Fibroblast of lung (primary cell): ENCODE data around the gene SYNDIG1. TPM values are rescaled to one million over a fixed set of nuclear protein-coding genes. Genes with fewer than 3 reads are reported as not detected.

ENCODE experiments used
- DNase-seq, 2 donors: peaks; one replicate each; pipeline versions ENCODE4 v3.0.0 to v3.0.0-alpha.2; 2010; ENCODE audit warnings: low read depth in 2 of 2
- H2AFZ ChIP-seq: 2 replicates; pipeline ENCODE4 v1.5.1; 2012; ENCODE audit warnings: low read length, control low read depth, inconsistent platforms
- H3K27ac ChIP-seq: 2 replicates; pipeline ENCODE4 v1.5.1; 2011; ENCODE audit warnings: low read length, control low read depth; ENCODE audit not compliant: insufficient read depth
- H3K27me3 ChIP-seq: 2 replicates; pipeline ENCODE4 v1.5.1; 2011; ENCODE audit warnings: mild to moderate bottlenecking, low read length; ENCODE audit not compliant: control insufficient read depth, insufficient read depth
- H3K36me3 ChIP-seq: 2 replicates; pipeline ENCODE4 v1.5.1; 2011; ENCODE audit warnings: low read length; ENCODE audit not compliant: control insufficient read depth, insufficient read depth
- H3K4me1 ChIP-seq: 2 replicates; pipeline ENCODE4 v1.5.1; 2011; ENCODE audit warnings: low read length; ENCODE audit not compliant: control insufficient read depth, insufficient read depth; ENCODE audit errors: extremely low read depth
- H3K4me2 ChIP-seq: 2 replicates; pipeline ENCODE4 v1.5.1; 2011; ENCODE audit warnings: low read length, control low read depth; ENCODE audit not compliant: insufficient read depth; ENCODE audit errors: extremely low read depth
- H3K4me3 ChIP-seq, 4 experiments: fragments of 200-600 bp in 1 of 4; sonication (generic) in 1 of 4; replicated peaks in 1 of 4; 2 replicates each; pipeline ENCODE4 v1.5.1; 2011 to 2016; ENCODE audit warnings: low read length in 4 of 4, low read depth in 3 of 4, mild to moderate bottlenecking in 3 of 4, control low read depth in 2 of 4, inconsistent platforms in 1 of 4, mixed read lengths in 1 of 4; ENCODE audit not compliant: insufficient read depth in 1 of 4; ENCODE audit errors: control extremely low read depth in 1 of 4
- H3K79me2 ChIP-seq: 2 replicates; pipeline ENCODE4 v1.5.1; 2012; ENCODE audit warnings: mild to moderate bottlenecking, low read length, inconsistent platforms; ENCODE audit not compliant: control insufficient read depth, insufficient read depth
- H3K9ac ChIP-seq: 2 replicates; pipeline ENCODE4 v1.5.1; 2011; ENCODE audit warnings: mild to moderate bottlenecking, low read length, control low read depth; ENCODE audit not compliant: insufficient read depth
- H3K9me3 ChIP-seq: 2 replicates; pipeline ENCODE4 v1.5.1; 2012; ENCODE audit warnings: low read depth, low read length; ENCODE audit not compliant: control insufficient read depth, insufficient read depth
- H4K20me1 ChIP-seq: 2 replicates; pipeline ENCODE4 v1.5.1; 2011; ENCODE audit warnings: low read length; ENCODE audit not compliant: control insufficient read depth, insufficient read depth; ENCODE audit errors: extremely low read depth
- EZH2 ChIP-seq: IDR thresholded peaks from 2 replicates; pipeline ENCODE4 v1.5.1; 2012; ENCODE audit warnings: low read length, control low read depth, mild to moderate bottlenecking; ENCODE audit errors: missing control alignments
- polyA plus RNA-seq, 2 donors: library from polyadenylated mRNA; depleted of rRNA in 1 of 2; stranded (reverse) in 1 of 2; unstranded in 1 of 2; fragments of >200 nt; gene quantifications; 2 replicates each; pipeline ENCODE4 v1.2.1, GENCODE V29; 2011 to 2012; ENCODE audit warnings: missing spikeins in 1 of 2
- total RNA-seq: library from RNA; depleted of rRNA; stranded (reverse); fragments of >200 nt; gene quantifications from 2 replicates; pipeline ENCODE4 v1.2.1, GENCODE V29; 2014
- TF ChIP-seq, protein P1 (sequence below), 2 donors: IDR thresholded peaks in 1 of 2; conservative IDR thresholded peaks in 1 of 2; 1 replicate in 1 of 2; 2 replicates in 1 of 2; pipeline ENCODE4 v1.5.1; 2011 to 2012; ENCODE audit warnings: low read length in 2 of 2, control low read depth in 1 of 2, inconsistent platforms in 1 of 2, low read depth in 1 of 2, mild to moderate bottlenecking in 1 of 2

SYNDIG1 gene
- total and polyA plus RNA-seq, 2 donors (not counting 1 experiment from before 2014, with no cell fraction given): 0.02 to 0.17 TPM

GRCh38 chr20:24559114-24559732 lies 89.8 kb downstream of the SYNDIG1 start:
- no peak overlapping the region for H3K4me3 ChIP-seq
- no peak overlapping the region for H3K9ac ChIP-seq

GRCh38 chr20:24560571-24561491 lies 91.4 kb downstream of the SYNDIG1 start:
- Histone ChIP-seq H2AFZ (no peak overlapping the region), H3K36me3 (no peaks in the 10 kb centered on the region), H3K27ac (no peak overlapping the region), H3K4me3 (no peak overlapping the region), H3K9ac (no peak overlapping the region), H3K4me1 (no peaks in the 10 kb centered on the region), H3K9me3 (no peaks in the 10 kb centered on the region), H3K27me3 (no peaks in the 10 kb centered on the region), H4K20me1 (no peaks in the 10 kb centered on the region), H3K79me2 (no peaks in the 10 kb centered on the region), H3K4me2 (no peak overlapping the region)
- DNase-seq: peak in 1 of 2 donors; percentile 1
- TF ChIP-seq, protein P1, sequence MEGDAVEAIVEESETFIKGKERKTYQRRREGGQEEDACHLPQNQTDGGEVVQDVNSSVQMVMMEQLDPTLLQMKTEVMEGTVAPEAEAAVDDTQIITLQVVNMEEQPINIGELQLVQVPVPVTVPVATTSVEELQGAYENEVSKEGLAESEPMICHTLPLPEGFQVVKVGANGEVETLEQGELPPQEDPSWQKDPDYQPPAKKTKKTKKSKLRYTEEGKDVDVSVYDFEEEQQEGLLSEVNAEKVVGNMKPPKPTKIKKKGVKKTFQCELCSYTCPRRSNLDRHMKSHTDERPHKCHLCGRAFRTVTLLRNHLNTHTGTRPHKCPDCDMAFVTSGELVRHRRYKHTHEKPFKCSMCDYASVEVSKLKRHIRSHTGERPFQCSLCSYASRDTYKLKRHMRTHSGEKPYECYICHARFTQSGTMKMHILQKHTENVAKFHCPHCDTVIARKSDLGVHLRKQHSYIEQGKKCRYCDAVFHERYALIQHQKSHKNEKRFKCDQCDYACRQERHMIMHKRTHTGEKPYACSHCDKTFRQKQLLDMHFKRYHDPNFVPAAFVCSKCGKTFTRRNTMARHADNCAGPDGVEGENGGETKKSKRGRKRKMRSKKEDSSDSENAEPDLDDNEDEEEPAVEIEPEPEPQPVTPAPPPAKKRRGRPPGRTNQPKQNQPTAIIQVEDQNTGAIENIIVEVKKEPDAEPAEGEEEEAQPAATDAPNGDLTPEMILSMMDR (conservative IDR thresholded peaks at IDR 0.05 in 1 of 2, IDR thresholded peaks at IDR 0.05 in 1 of 2; ENCODE audit: low read depth in 1 of 2, low read length in 2 of 2): no peak
- no peak for TF ChIP-seq EZH2

More at GRCh38 chr20:24559114-24559732, 89.8 kb downstream of the SYNDIG1 start:
- DNase-seq: no peak
- Histone ChIP-seq H3K9me3 (no peaks in the 10 kb centered on the region), H3K36me3 (no peaks in the 10 kb centered on the region), H4K20me1 (no peaks in the 10 kb centered on the region), H3K27me3 (no peaks in the 10 kb centered on the region), H3K4me1 (no peaks in the 10 kb centered on the region), H2AFZ (no peak overlapping the region), H3K79me2 (no peaks in the 10 kb centered on the region), H3K27ac (no peak overlapping the region), H3K4me2 (no peak overlapping the region)
- TF ChIP-seq, protein P1 (conservative IDR thresholded peaks at IDR 0.05 in 1 of 2, IDR thresholded peaks at IDR 0.05 in 1 of 2; ENCODE audit: low read depth in 1 of 2, low read length in 2 of 2): no peak
- no peak for TF ChIP-seq EZH2

GRCh38 chr20:24565835-24566351 lies 96.5 kb downstream of the SYNDIG1 start:
- no peak for DNase-seq
- Histone ChIP-seq H3K4me1 (no peaks in the 10 kb centered on the region), H2AFZ (no peak overlapping the region), H3K9ac (no peak overlapping the region), H4K20me1 (no peaks in the 10 kb centered on the region), H3K27ac (no peak overlapping the region), H3K9me3 (no peaks in the 10 kb centered on the region), H3K27me3 (no peaks in the 10 kb centered on the region), H3K36me3 (no peaks in the 10 kb centered on the region), H3K4me3 (no peak overlapping the region), H3K79me2 (no peaks in the 10 kb centered on the region), H3K4me2 (no peak overlapping the region)
- TF ChIP-seq EZH2: no peak
- TF ChIP-seq, protein P1 (conservative IDR thresholded peaks at IDR 0.05 in 1 of 2, IDR thresholded peaks at IDR 0.05 in 1 of 2; ENCODE audit: low read depth in 1 of 2, low read length in 2 of 2): no peak
